Fibroblast of gingiva (primary cell): ENCODE results near the gene RABL6.
"Not testable (repeated sequence)": the region's sequence is repeated elsewhere in the genome, so short reads cannot be mapped to it uniquely, and the experiment has no call there.

ENCODE experiments used
- DNase-seq: peaks from one replicate; pipeline ENCODE4 v3.0.0-alpha.2; 2011; ENCODE audit warnings: low read depth

RABL6 gene

GRCh38 chr9:136775191-136775590 lies 32.6 kb upstream of the RABL6 start:
- no peak for DNase-seq

- DNase-seq, result no peak
These were observed 30.8 kb upstream of the RABL6 start for GRCh38 chr9:136776947-136777346.

- no peak for DNase-seq
These were observed 30.4 kb upstream of the RABL6 start for GRCh38 chr9:136777359-136777758.

GRCh38 chr9:136779808-136780207 lies 27.9 kb upstream of the RABL6 start:
- no peak for DNase-seq

GRCh38 chr9:136782452-136782851 lies 25.3 kb upstream of the RABL6 start:
- DNase-seq, result no peak

- DNase-seq, result no peak
These were observed 23.3 kb upstream of the RABL6 start for GRCh38 chr9:136784249-136784996.

- DNase-seq, result no peak
These were observed 22.8 kb upstream of the RABL6 start for GRCh38 chr9:136784997-136785361.

GRCh38 chr9:136785565-136786355 lies 22.0 kb upstream of the RABL6 start:
- not testable (repeated sequence) for DNase-seq

GRCh38 chr9:136786451-136786850 lies 21.3 kb upstream of the RABL6 start:
- no peak for DNase-seq

GRCh38 chr9:136786983-136787382 lies 20.8 kb upstream of the RABL6 start:
- DNase-seq, result not testable (repeated sequence)

GRCh38 chr9:136787690-136788400 lies 19.9 kb upstream of the RABL6 start:
- no peak for DNase-seq

GRCh38 chr9:136788644-136789522 lies 18.9 kb upstream of the RABL6 start:
- not testable (repeated sequence) for DNase-seq

- DNase-seq, result no peak
These were observed 18.2 kb upstream of the RABL6 start for GRCh38 chr9:136789523-136789937.

GRCh38 chr9:136790640-136791515 lies 16.9 kb upstream of the RABL6 start, which contains the start of gene TMEM141:
Gene TMEM141, plus strand, starts transcription at chr9:136791344. Its CDS starts 27 bp downstream, at chr9:136791371.
- peak; percentile 99 for DNase-seq

GRCh38 chr9:136791516-136792276 lies 16.1 kb upstream of the RABL6 start:
- DNase-seq, result no peak

GRCh38 chr9:136792321-136793085 lies 15.2 kb upstream of the RABL6 start:
- DNase-seq, result no peak

- no peak for DNase-seq
These were observed 14.4 kb upstream of the RABL6 start for GRCh38 chr9:136793086-136793946.
